SK-N-SH (cell line): ENCODE measurements around the gene DLEC1. TPM values are rescaled to one million over a fixed set of nuclear protein-coding genes. Genes with fewer than 3 reads are reported as not detected.
A peak's percentile ranks its signal among the peaks of the same experiment; 100 is the strongest.
"Not testable (repeated sequence)": the region's sequence is repeated elsewhere in the genome, so short reads cannot be mapped to it uniquely, and the experiment has no call there.

Experiments
- CTCF ChIA-PET: fragments of 300-600, 350-600 bp; formaldehyde crosslinking; extraction: SDS; loops from one replicate; lab custom pipeline; 2021; lab: Yijun Ruan, JAX
- POLR2A ChIA-PET: fragments of 350-600 bp; sonication (Branson Sonifier 250); formaldehyde crosslinking; extraction: SDS; loops from one replicate; lab custom pipeline; 2020; ENCODE audit warnings: antibody characterized with exemption, inconsistent platforms; lab: Yijun Ruan, JAX
- DNase-seq: peaks from one replicate; pipeline ENCODE4 v3.0.0; 2012
- H2AFZ ChIP-seq: fragments of 200-600 bp; sonication (generic); 2 replicates; pipeline ENCODE4 v1.8.1; 2016; ENCODE audit warnings: antibody characterized with exemption, mild to moderate bottlenecking, low read depth
- H3F3A ChIP-seq: fragments of 200-600 bp; sonication (generic); replicated peaks from 2 replicates; pipeline ENCODE3; 2016; ENCODE audit warnings: antibody characterized with exemption, mild to moderate bottlenecking; ENCODE audit not compliant: insufficient read depth
- H3K27ac ChIP-seq, 2 experiments: fragments of 200-500 bp in 1 of 2; fragments of 200-600 bp in 1 of 2; sonication (Bioruptor generic) in 1 of 2; sonication (generic), shearing (Covaris generic) in 1 of 2; 2 replicates each; pipeline versions ENCODE4 v1.5.1 to v1.6.1; 2014 to 2016; ENCODE audit warnings: low read depth in 2 of 2, inconsistent platforms in 1 of 2, low read length in 1 of 2, mild to moderate bottlenecking in 1 of 2, mixed read lengths in 1 of 2
- H3K27me3 ChIP-seq: fragments of 200-600 bp; sonication (generic), shearing (Covaris generic); 2 replicates; pipeline ENCODE4 v1.6.1; 2016; ENCODE audit warnings: mixed run types; ENCODE audit not compliant: insufficient read depth
- H3K36me3 ChIP-seq, 2 experiments: fragments of 200-500 bp in 1 of 2; fragments of 200-600 bp in 1 of 2; sonication (Bioruptor generic) in 1 of 2; sonication (generic) in 1 of 2; replicated peaks in 1 of 2; 2 replicates each; pipeline versions ENCODE3 to v1.5.1; 2014 to 2016; ENCODE audit warnings: low read length in 1 of 2, mild to moderate bottlenecking in 1 of 2; ENCODE audit not compliant: insufficient read depth in 2 of 2, control insufficient read depth in 1 of 2
- H3K4me1 ChIP-seq, 2 experiments: fragments of 200-500 bp in 1 of 2; fragments of 200-600 bp in 1 of 2; sonication (Bioruptor generic) in 1 of 2; sonication (generic), shearing (Covaris generic) in 1 of 2; 2 replicates each; pipeline versions ENCODE4 v1.5.1 to v1.6.1; 2014 to 2016; ENCODE audit warnings: low read depth in 1 of 2, low read length in 1 of 2, mixed run types in 1 of 2; ENCODE audit not compliant: insufficient read depth in 2 of 2, control insufficient read depth in 1 of 2
- H3K4me2 ChIP-seq: fragments of 200-600 bp; sonication (generic), shearing (Covaris generic); 2 replicates; pipeline ENCODE4 v1.6.1; 2017; ENCODE audit warnings: mixed run types
- H3K4me3 ChIP-seq, 2 experiments: fragments of 200-500 bp in 1 of 2; fragments of 200-600 bp in 1 of 2; sonication (Bioruptor generic) in 1 of 2; sonication (generic), shearing (Covaris generic) in 1 of 2; 2 replicates each; pipeline versions ENCODE4 v1.5.1 to v1.8.1; 2014 to 2016; ENCODE audit warnings: low read depth in 2 of 2, inconsistent platforms in 1 of 2, low read length in 1 of 2, mild to moderate bottlenecking in 1 of 2, mixed read lengths in 1 of 2, moderate library complexity in 1 of 2
- H3K79me2 ChIP-seq: fragments of 200-600 bp; sonication (generic); 2 replicates; pipeline ENCODE4 v1.8.1; 2017; ENCODE audit warnings: mild to moderate bottlenecking; ENCODE audit not compliant: insufficient read depth
- H3K9ac ChIP-seq: fragments of 200-600 bp; sonication (generic); 2 replicates; pipeline ENCODE4 v1.6.1; 2017; ENCODE audit warnings: mixed run types
- H3K9me2 ChIP-seq: fragments of 200-600 bp; sonication (generic); 2 replicates; pipeline ENCODE4 v1.6.1; 2017; ENCODE audit warnings: mixed run types
- H3K9me3 ChIP-seq: fragments of 200-600 bp; sonication (generic); 2 replicates; pipeline ENCODE4 v1.6.1; 2017; ENCODE audit warnings: mixed run types, mild to moderate bottlenecking, moderate library complexity
- H4K20me1 ChIP-seq: fragments of 200-600 bp; sonication (generic); 2 replicates; pipeline ENCODE4 v1.6.1; 2017; ENCODE audit warnings: mild to moderate bottlenecking, mixed run types; ENCODE audit not compliant: insufficient read depth
- CHD2 ChIP-seq: fragments of 150-350 bp; IDR thresholded peaks from 2 replicates; pipeline ENCODE4 v1.6.1; 2018; ENCODE audit warnings: low read length; ENCODE audit not compliant: partially characterized antibody
- ELF1 ChIP-seq: IDR thresholded peaks from 2 replicates; pipeline ENCODE4 v1.4.0; 2012
- GATA2 ChIP-seq: sonication (generic); formaldehyde crosslinking; IDR thresholded peaks from 2 replicates; pipeline ENCODE4 v1.5.0; 2020; ENCODE audit warnings: mild to moderate bottlenecking, missing genetic modification reagents
- NFIC ChIP-seq: IDR thresholded peaks from 2 replicates; pipeline ENCODE4 v1.4.0; 2012; ENCODE audit warnings: borderline replicate concordance
- REST ChIP-seq: IDR thresholded peaks from 2 replicates; pipeline ENCODE4 v1.6.1; 2012; ENCODE audit warnings: mild to moderate bottlenecking, low read depth, low read length, moderate library complexity
- RFX5 ChIP-seq: IDR thresholded peaks from 2 replicates; pipeline ENCODE4 v1.6.1; 2012; ENCODE audit warnings: mild to moderate bottlenecking, improper control_type of control experiment, low read length
- SMC3 ChIP-seq: IDR thresholded peaks from 2 replicates; pipeline ENCODE4 v1.6.1; 2012; ENCODE audit warnings: low read depth, low read length, improper control_type of control experiment
- TEAD4 ChIP-seq: IDR thresholded peaks from 2 replicates; pipeline ENCODE4 v1.4.0; 2012; ENCODE audit warnings: mild to moderate bottlenecking, borderline replicate concordance; ENCODE audit not compliant: insufficient read depth
- WGBS: methylation state at CpG from one replicate; pipeline ENCODE4 v1.1.6; 2017; ENCODE audit warnings: low lambda C conversion rate; 5-methylcytosine and 5-hydroxymethylcytosine counted together
- polyA plus RNA-seq, 3 experiments: library from polyadenylated mRNA; depleted of rRNA; stranded (reverse); fragments of >200 nt; gene quantifications; 2 replicates each; pipeline ENCODE4 v1.2.3, GENCODE V29; 2012
- TF ChIP-seq, protein P1 (sequence below): fragments of 150-350 bp; IDR thresholded peaks from 2 replicates; pipeline ENCODE4 v1.6.1; 2016; ENCODE audit warnings: mild to moderate bottlenecking, low read depth, low read length
- TF ChIP-seq, protein P2 (sequence below): fragments of 150-350 bp; IDR thresholded peaks from 2 replicates; pipeline ENCODE4 v1.6.1; 2017; ENCODE audit warnings: antibody characterized with exemption, low read length, low read depth, borderline replicate concordance

DLEC1 gene
- polyA plus RNA-seq, 1 of the 3 experiments (the other 2 are of a cell fraction): 0.02 TPM

DNA sequence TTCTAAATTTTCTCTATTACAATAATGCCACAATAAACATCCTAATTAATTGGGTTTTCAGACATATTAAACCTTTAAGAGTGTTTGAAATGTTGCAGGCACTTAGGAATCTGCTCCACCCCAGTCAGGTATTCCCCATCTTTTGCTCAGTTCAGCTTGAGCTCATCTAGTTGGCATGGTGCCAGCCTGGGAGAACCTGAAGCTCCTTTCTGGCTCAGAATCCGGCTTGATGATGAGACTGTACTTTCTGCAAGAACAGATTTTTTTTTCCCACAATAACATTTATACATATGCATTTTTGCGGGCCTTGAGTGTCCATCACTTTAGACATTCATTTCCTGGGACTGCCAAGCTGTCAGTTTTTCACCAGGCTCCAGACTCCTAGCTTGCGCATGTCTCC lies 118.6 kb downstream of the DLEC1 start:
- POLR2A ChIA-PET: no interaction called here

GRCh38 chr3:38158472-38158871 lies 119.5 kb downstream of the DLEC1 start:
- TF ChIP-seq, protein P1, sequence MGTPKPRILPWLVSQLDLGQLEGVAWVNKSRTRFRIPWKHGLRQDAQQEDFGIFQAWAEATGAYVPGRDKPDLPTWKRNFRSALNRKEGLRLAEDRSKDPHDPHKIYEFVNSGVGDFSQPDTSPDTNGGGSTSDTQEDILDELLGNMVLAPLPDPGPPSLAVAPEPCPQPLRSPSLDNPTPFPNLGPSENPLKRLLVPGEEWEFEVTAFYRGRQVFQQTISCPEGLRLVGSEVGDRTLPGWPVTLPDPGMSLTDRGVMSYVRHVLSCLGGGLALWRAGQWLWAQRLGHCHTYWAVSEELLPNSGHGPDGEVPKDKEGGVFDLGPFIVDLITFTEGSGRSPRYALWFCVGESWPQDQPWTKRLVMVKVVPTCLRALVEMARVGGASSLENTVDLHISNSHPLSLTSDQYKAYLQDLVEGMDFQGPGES: no peak
- TF ChIP-seq TEAD4 (no peak), SMC3 (no peak), CHD2 (no peak), GATA2 (CRISPR knock-in tag) (no peak), RFX5 (no peak)
- TF ChIP-seq, protein P2, sequence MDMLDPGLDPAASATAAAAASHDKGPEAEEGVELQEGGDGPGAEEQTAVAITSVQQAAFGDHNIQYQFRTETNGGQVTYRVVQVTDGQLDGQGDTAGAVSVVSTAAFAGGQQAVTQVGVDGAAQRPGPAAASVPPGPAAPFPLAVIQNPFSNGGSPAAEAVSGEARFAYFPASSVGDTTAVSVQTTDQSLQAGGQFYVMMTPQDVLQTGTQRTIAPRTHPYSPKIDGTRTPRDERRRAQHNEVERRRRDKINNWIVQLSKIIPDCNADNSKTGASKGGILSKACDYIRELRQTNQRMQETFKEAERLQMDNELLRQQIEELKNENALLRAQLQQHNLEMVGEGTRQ: no peak
- TF ChIP-seq, all 33 proteins: peak for 0
- Histone ChIP-seq H3K9ac (no peak overlapping the region), H3K9me3 (no peaks in the 10 kb centered on the region), H3K9me2 (no peaks in the 10 kb centered on the region), H2AFZ (no peak overlapping the region), H3K27me3 (no peaks in the 10 kb centered on the region), H3K79me2 (no peaks in the 10 kb centered on the region; the same call in 1 of the 2 replicates), H3K4me1 (no peaks in the 10 kb centered on the region; a peak in 1 of 4 replicates), H3F3A (peaks cover 6% of the 10 kb centered on the region), H4K20me1 (no peaks in the 10 kb centered on the region), H3K36me3 (no peaks in the 10 kb centered on the region), H3K27ac (no peak overlapping the region), H3K4me3 (no peak overlapping the region), H3K4me2 (no peak overlapping the region)
- POLR2A ChIA-PET: no interaction called here
- DNase-seq: no peak
- 81% methylated on average over 5 of the region's 5 CpGs for WGBS
- CTCF ChIA-PET: interaction anchor here (1.0 to 1.3 kb wide), 2 partner anchors 19 to 321 kb away, joined by 3 to 5 read pairs; no protein-coding TSS in a partner anchor

More for the DNA sequence above, 118.6 kb downstream of the DLEC1 start:
- Histone ChIP-seq H3K27me3 (no peaks in the 10 kb centered on the region), H3K4me3 (no peak overlapping the region), H3K9ac (no peak overlapping the region), H3K27ac (no peak overlapping the region), H3K9me3 (no peaks in the 10 kb centered on the region), H4K20me1 (no peaks in the 10 kb centered on the region), H2AFZ (no peak overlapping the region), H3K36me3 (no peaks in the 10 kb centered on the region), H3K9me2 (no peaks in the 10 kb centered on the region), H3K4me2 (no peak overlapping the region), H3K79me2 (no peaks in the 10 kb centered on the region; the same call in 1 of the 2 replicates), H3F3A (no peaks in the 10 kb centered on the region), H3K4me1 (no peaks in the 10 kb centered on the region; a peak in 1 of 4 replicates)
- peak; percentile 44 for TF ChIP-seq NFIC
- no peak for TF ChIP-seq ELF1
- TF ChIP-seq REST: no peak
- 92% methylated on average over 3 of the region's 3 CpGs for WGBS
- CTCF ChIA-PET: interaction anchor here (0.7 to 1.3 kb wide), 2 partner anchors 189 to 322 kb away, joined by 4 to 5 read pairs; partner anchors contain the start of gene XYLB
- DNase-seq: no peak

DNA sequence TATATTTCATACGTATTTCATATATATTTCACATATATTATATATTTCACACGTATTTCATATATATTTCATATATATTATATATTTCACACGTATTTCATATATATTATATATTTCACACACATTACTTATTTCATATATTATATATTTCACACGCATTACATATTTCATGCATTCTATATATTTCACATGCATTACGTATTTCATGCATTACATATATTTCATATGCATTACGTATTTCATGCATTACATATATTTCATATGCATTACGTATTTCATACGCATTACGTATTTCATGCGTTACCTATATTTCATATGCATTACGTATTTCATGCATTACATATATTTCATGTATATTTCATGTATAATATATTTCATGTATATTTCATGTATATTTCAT lies 121.7 kb downstream of the DLEC1 start:
- H3K9me2 ChIP-seq, H3K79me2 ChIP-seq, H3K36me3 ChIP-seq, POLR2A ChIA-PET, H3K4me2 ChIP-seq, H2AFZ ChIP-seq, H3K4me3 ChIP-seq, H3K9me3 ChIP-seq, CTCF ChIA-PET, H3K27me3 ChIP-seq, H3K27ac ChIP-seq, H3K9ac ChIP-seq, DNase-seq, H3K4me1 ChIP-seq, H4K20me1 ChIP-seq: not testable (repeated sequence)
- WGBS: 85% methylated on average over 11 of the region's 11 CpGs
- peaks cover 11% of the 10 kb centered on the region for H3F3A ChIP-seq
